Fibroblast of the aortic adventitia (primary cell): Measurements from ENCODE around the gene PKM. TPM values are rescaled to one million over a fixed set of nuclear protein-coding genes. Genes with fewer than 3 reads are reported as not detected.
A peak's percentile ranks its signal among the peaks of the same experiment; 100 is the strongest.

ENCODE experiments used
- DNase-seq: peaks from one replicate; pipeline ENCODE4 v3.0.0-alpha.2; 2010; ENCODE audit warnings: low read depth
- H3K4me3 ChIP-seq: 2 replicates; pipeline ENCODE4 v1.5.1; 2011; ENCODE audit warnings: low read depth, mild to moderate bottlenecking, control low read depth, low read length, moderate library complexity
- total RNA-seq: library from RNA; depleted of rRNA; stranded (reverse); fragments of >200 nt; gene quantifications from 2 replicates; pipeline ENCODE4 v1.2.3, GENCODE V29; 2012; ENCODE audit warnings: low replicate concordance
- TF ChIP-seq, protein P1 (sequence below): IDR thresholded peaks from 2 replicates; pipeline ENCODE4 v1.5.1; 2011; ENCODE audit warnings: mild to moderate bottlenecking, low read length, control low read depth, inconsistent platforms; ENCODE audit not compliant: insufficient read depth

PKM gene
- total RNA-seq, 1 donor, result 1,845 TPM

DNA sequence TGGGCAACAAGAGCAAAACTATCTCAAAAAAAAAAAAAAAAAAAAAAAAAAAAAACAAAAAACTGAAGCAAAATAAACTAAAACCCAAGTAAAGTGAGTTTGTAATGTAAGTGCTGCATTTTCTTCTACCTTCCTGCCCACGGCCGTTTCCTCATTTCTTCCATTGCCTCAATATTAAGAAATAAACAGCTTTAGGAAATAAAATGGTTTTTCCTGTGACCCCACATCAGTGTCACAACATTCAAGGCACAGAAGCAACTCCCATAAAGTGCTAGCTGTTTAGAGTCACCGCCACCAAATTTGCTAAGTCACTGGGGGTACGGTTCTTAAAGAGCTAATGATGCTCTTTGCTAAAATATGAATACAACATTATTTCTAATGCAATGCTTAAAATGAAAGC lies 3.3 kb downstream of the PKM start:
- TF ChIP-seq, protein P1, sequence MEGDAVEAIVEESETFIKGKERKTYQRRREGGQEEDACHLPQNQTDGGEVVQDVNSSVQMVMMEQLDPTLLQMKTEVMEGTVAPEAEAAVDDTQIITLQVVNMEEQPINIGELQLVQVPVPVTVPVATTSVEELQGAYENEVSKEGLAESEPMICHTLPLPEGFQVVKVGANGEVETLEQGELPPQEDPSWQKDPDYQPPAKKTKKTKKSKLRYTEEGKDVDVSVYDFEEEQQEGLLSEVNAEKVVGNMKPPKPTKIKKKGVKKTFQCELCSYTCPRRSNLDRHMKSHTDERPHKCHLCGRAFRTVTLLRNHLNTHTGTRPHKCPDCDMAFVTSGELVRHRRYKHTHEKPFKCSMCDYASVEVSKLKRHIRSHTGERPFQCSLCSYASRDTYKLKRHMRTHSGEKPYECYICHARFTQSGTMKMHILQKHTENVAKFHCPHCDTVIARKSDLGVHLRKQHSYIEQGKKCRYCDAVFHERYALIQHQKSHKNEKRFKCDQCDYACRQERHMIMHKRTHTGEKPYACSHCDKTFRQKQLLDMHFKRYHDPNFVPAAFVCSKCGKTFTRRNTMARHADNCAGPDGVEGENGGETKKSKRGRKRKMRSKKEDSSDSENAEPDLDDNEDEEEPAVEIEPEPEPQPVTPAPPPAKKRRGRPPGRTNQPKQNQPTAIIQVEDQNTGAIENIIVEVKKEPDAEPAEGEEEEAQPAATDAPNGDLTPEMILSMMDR, result no peak
- H3K4me3 ChIP-seq, result peak overlapping the region; percentile 95
- DNase-seq, result no peak

DNA sequence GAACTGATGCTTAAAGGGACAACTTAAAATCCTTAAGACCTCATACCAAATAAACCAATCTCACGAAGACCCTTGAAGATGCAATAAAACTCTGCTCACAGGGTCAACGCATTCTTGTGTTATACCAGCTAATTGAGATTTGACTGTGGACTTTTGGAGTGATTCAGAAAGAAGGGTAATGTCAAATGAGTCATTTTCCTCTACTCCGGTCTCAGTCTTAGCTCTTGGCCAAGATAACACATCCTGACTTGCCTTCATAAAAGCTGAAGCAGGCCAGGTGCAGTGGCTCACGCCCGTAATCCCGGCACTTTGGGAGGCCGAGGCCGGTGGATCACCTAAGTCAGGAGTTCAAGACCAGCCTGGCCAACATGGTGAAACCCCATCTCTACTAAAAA lies 3.8 kb downstream of the PKM start:
- H3K4me3 ChIP-seq, result peak overlapping the region; percentile 44
- TF ChIP-seq, protein P1, result no peak

DNA sequence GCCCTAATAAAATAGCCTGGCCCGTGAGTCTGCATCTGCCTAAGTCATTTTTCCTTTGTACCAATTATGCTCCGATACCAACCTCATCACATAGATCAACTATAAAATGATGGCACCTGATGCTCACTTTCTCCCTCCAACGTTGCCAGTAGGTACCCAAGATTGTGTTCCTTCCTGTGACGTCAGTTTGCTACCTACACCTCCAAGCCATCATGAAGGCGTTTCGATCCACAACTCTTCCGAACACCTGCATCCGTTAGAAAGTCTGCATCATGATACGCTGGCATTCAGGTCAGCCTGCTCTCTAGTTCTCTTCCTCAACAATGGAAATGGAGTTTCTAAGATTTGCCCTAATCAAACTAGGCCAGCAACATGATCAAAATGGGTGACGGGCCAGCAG lies 7.7 kb downstream of the PKM start:
- TF ChIP-seq, protein P1, result no peak
- no peak overlapping the region for H3K4me3 ChIP-seq
- DNase-seq, result no peak

More for the DNA sequence above, 3.8 kb downstream of the PKM start:
- DNase-seq, result peak; percentile 85

DNA sequence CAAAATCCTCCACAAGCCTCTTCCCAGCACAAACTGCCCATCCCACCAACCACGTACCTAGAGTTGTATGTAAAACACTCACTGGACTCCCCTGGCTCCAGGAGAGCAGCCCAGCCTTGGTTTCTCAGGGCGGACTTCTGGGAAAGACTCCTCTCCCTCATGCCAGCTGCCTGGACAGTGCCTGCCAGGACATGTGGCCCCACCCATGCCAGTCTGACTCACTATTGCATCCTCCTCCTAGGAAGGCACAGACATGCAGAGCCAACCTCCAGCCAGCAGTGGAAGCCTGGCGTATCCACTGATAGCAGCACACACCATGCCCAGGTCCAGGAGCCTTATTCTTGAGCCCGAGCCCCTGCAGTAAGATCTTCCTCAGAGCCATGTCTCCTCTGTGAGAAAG lies 8.6 kb downstream of the PKM start:
- TF ChIP-seq, protein P1, result no peak
- DNase-seq, result no peak
- H3K4me3 ChIP-seq, result no peak overlapping the region

DNA sequence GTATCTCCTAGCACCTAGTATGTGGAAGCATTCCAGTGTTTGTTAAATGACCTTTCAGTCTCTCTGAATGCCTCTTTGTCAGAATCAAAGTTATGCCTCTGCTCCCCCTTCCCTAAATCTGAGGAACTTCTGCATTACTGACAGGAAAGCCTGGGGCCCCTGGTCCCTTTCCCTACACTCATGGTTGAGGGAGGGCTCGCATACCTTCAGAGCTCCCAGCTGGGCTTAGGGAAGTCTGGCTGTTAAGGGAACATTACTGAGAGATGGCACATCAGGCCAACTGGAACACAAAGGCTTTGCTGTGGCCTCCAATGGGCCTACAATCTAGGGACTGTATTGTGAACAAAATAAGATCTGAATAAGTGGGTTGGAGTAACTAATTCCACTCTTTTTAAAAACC lies 10.3 kb downstream of the PKM start:
- TF ChIP-seq, protein P1, result no peak
- no peak for DNase-seq
- no peak overlapping the region for H3K4me3 ChIP-seq

DNA sequence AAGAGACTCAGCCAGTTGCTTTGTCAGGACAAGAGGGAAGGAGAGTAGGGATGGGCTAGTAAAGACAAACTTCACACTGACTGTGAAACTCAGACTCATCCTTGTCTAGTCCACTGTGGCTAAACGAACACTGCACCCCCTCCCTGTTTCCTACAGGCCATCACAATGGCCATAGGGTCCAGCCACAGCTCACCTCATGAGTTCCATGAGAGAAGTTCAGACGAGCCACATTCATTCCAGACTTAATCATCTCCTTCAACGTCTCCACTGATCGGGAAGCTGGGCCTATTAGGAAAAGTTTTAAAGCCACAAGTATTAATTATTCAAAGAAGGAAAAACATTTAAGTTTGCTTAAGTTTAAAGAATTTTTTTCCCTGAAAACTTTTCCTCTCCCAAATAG lies 13.8 kb downstream of the PKM start:
- TF ChIP-seq, protein P1, result no peak
- no peak for DNase-seq
- H3K4me3 ChIP-seq, result no peak overlapping the region

DNA sequence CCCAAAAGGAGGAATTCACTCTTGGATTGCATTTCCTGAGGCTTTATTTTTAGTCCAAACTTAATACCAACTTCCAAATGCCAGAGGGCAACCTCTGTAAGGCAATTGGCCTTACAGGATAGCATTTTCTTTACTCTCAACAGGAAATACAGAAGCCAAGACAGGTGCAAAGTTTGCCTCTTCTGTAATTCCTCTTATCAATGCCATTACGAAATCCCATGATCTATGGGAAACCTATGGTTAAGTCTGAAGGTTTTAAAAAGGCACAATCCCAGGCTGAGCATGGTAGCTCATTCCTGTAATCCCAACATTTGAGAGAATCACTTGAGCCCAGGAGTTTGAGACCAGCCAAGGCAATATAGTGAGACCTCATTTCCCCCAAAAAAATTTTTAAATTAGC lies 14.9 kb downstream of the PKM start:
- H3K4me3 ChIP-seq, result no peak overlapping the region
- TF ChIP-seq, protein P1, result no peak
- no peak for DNase-seq
